Measurements from ENCODE around the gene OXA1L.
"Not testable (repeated sequence)": the region's sequence is repeated elsewhere in the genome, so short reads cannot be mapped to it uniquely, and the experiment has no call there.

Gene OXA1L

GRCh38 chr14:22766457-22767322 is at the start of gene OXA1L:
Gene OXA1L (plus strand): TSS chr14:22766688. CDS start chr14:22766702, 14 bp downstream.
- DNase-seq (ENCODE audit: low read depth), result peak; percentile 91

DNA sequence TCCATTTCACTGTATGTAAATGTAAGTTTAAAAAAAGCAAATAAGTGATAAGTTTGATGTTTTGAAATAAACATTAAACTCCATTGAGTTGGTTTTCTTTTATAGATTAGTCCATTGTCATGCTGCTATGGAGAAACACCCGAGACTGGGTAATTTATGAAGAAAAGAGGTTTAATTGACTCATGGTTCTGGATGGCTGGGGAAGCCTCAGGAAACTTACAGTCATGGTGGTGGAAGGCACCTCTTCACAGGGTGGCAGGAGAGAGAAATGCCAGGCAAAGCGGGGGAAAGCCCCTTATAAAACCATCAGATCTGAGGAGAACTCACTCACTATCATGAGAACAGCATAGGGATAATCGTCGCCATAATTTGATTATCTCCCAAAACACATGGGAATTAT is 48.4 kb upstream of the OXA1L start:
- no peak for DNase-seq (ENCODE audit: low read depth)

GRCh38 chr14:22721213-22721612 is 45.3 kb upstream of the OXA1L start:
- DNase-seq (ENCODE audit: low read depth), result no peak

DNA sequence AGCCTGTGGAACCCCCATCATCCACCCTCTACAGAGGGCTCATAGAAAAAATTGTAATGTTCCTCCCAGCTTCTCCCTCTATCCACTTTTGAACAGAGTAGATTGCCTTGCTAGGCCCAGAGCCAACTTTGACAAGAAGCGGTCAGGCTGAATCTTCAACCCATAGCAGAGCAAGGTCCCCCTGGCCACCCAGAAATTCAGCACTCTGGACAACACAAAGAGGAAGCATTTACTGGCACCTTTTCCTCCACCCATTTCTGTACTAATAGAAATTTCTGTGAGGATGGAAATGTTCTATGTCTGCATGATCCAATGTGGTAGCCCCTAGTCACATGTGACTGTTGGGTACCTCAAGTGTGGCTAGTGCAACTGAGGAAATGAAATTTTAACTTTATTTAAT is 42.7 kb upstream of the OXA1L start:
- no peak for DNase-seq (ENCODE audit: low read depth)

DNA sequence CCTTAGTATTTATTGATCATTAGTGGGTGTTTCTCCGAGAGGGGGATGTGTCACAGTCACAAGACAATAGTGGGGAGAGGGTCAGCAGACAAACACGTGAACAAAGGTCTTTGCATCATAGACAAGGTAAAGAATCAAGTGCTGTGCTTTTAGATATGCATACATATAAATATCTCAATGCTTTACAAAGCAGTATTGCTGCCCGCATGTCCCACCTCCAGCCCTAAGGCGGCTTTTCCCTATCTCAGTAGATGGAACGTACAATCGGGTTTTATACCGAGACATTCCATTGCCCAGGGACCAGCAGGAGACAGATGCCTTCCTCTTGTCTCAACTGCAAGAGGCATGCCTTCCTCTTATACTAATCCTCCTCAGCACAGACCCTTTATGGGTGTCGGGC is 41.6 kb upstream of the OXA1L start:
- DNase-seq (ENCODE audit: low read depth), result not testable (repeated sequence)

DNA sequence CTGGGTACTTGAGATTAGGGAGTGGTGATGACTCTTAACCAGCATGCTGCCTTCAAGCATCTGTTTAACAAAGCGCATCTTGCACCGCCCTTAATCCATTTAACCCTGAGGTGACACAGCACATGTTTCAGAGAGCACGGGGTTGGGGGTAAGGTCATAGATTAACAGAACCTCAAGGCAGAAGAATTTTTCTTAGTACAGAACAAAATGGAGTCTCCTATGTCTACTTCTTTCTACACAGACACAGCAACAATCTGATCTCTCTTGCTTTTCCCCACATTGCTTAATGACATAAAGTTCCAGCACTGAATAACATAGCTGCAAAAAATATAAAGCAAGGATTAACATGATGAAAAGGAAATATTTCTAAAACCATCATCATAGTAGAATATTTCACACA is 41.1 kb upstream of the OXA1L start:
- DNase-seq (ENCODE audit: low read depth), result not testable (repeated sequence)

DNA sequence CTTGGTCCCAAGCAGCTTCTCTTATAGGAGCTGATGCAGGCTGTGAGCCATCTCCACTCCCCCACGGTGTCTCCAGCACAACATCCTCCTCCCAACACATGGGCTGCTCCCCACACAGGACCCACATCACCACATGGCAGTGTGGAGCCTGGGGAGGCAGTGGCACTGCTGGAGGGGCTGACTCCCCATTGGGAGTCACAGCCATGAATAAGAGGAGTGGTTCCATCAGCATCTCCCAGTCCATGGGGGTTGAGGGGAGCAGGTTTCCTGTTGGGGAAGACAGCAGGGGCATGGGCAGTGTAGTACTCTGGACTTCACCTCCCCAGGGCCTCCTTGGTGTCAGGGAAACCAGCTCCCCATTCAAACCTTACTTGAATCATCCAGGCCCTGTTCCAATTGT is 40.5 kb upstream of the OXA1L start:
- no peak for DNase-seq (ENCODE audit: low read depth)

GRCh38 chr14:22732062-22732461 is 34.4 kb upstream of the OXA1L start:
- not testable (repeated sequence) for DNase-seq (ENCODE audit: low read depth)

DNA sequence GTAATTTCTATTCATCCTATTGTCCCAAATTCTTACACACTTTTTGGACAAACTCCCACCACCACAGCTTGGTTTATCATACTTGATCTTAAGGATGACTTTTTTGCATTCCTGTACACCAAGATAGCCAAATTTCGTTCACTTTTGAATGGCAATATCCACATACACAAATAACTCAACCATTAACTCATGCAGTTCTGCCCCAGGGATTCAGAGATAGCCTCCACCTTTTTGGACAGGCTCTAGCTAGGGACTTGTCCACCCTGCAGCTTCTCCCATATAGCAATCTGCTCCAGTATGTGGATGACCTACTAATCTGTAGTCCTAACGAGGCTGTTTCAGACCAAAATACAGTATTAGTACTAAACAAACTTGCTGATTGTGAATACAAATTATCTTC is 32.7 kb upstream of the OXA1L start:
- no peak for DNase-seq (ENCODE audit: low read depth)

- no peak for DNase-seq (ENCODE audit: low read depth)
Observed at GRCh38 chr14:22735096-22735495, 31.4 kb upstream of the OXA1L start.

- DNase-seq (ENCODE audit: low read depth), result not testable (repeated sequence)
Observed at GRCh38 chr14:22736384-22736783, 30.1 kb upstream of the OXA1L start.

DNA sequence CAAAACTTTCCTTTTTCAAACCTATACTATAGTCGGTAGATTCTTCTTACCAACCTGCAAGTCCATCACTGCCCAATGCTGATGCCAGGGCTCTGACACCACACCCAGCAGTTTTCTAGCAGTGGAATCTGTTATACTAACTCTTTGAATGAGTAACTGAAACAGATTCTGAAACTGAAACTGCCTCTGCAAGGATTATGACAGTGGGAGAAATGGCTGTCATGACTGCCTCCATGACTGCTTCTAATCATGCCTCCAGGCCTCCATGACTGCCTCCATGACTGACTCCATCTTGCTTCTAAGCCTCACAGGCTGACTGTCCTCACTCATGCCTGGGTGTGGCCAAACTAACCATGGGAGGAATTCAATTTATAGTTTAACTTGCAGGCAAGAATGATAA is 29.4 kb upstream of the OXA1L start:
- DNase-seq (ENCODE audit: low read depth), result no peak

GRCh38 chr14:22739423-22739822 is 27.1 kb upstream of the OXA1L start:
- DNase-seq (ENCODE audit: low read depth), result no peak

DNA sequence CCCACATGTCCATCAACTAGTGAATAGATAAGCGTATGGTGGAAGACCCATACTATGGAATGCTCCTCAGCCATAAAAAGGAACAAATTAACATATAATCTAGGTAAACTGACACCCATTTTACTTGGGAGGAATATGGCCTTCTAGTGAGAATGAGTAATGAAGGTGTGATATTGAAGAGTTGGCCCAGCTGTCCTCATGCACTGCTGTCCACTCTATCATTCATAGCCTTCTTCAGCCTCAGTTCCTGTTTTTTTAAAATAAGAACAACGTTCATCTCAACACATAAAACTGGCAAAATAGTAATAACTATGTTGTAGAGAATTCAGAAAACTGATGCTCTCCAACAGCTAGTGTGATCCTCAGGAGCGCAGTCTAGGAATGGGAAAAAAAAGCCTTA is 26.5 kb upstream of the OXA1L start:
- DNase-seq (ENCODE audit: low read depth), result no peak

GRCh38 chr14:22747769-22748168 is 18.7 kb upstream of the OXA1L start:
- DNase-seq (ENCODE audit: low read depth), result no peak

GRCh38 chr14:22748206-22748605 is 18.3 kb upstream of the OXA1L start:
- no peak for DNase-seq (ENCODE audit: low read depth)

GRCh38 chr14:22748631-22749068 is 17.8 kb upstream of the OXA1L start:
- no peak for DNase-seq (ENCODE audit: low read depth)

DNA sequence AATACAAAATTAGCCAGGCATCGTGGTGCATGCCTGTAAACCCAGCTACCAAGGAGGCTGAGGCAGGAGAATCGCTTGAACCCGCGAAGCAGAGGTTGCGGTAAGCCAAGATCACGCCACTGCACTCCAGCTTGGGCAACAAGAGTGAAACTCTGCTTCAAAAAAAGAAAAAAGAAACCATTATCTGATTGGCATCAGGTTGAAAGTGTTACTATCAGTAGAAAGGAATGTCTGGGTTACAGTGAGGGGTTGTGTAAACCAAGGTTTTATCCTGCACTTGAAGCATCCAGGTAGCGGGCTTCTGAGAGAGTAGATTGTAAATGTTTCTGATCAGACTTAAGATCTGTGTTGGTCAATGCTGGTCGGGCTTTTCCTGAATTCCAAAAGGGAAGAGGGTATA is 14.1 kb upstream of the OXA1L start:
- no peak for DNase-seq (ENCODE audit: low read depth)

- DNase-seq (ENCODE audit: low read depth), result no peak
Observed at GRCh38 chr14:22753586-22753985, 12.9 kb upstream of the OXA1L start.

GRCh38 chr14:22757972-22758650 is 8.4 kb upstream of the OXA1L start:
- DNase-seq (ENCODE audit: low read depth), result not testable (repeated sequence)

GRCh38 chr14:22761734-22762133 is 4.8 kb upstream of the OXA1L start:
- DNase-seq (ENCODE audit: low read depth), result no peak

DNA sequence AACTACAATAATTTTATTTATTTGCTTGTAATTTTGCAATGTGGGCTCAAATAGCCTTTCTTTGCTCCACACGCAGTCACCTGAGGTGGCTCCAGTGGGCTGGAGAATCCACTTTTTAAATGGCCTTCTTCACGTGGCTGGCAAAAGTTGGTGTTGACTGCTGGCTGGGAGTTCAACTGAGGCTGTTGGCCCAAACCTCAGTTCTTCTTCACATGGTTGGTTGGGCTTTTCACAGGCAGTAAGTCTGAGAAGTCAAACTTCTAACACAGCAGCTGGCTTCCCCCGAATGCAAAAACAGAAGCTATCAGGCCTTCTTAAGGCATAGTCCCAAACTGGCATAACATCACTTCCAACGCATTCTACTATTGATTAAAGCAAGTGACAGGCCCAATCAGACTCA is 2.1 kb upstream of the OXA1L start:
- no peak for DNase-seq (ENCODE audit: low read depth)

GRCh38 chr14:22767323-22767589 is 768 bp downstream of the OXA1L start:
- no peak for DNase-seq (ENCODE audit: low read depth)

DNA sequence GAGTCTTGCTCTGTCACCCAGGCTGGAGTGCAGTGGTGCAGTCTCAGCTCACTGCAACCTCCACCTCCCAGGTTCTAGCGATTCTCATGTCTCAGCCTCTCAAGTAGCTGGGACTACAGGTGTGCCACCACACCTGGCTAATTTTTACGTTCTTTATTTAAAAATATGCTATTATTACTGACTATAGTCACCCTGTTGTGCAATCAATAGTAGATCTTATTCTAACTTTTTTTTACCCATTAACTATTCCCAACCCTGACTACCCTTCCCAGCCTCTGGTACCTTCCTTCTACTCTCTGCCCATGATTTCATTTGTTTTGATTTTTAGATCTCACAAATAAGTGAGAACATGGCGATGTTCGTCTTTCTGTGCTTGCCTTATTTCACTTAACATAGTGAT is 2.5 kb downstream of the OXA1L start:
- no peak for DNase-seq (ENCODE audit: low read depth)
